ENCODE results near the gene FMNL2.

The FMNL2 gene

DNA sequence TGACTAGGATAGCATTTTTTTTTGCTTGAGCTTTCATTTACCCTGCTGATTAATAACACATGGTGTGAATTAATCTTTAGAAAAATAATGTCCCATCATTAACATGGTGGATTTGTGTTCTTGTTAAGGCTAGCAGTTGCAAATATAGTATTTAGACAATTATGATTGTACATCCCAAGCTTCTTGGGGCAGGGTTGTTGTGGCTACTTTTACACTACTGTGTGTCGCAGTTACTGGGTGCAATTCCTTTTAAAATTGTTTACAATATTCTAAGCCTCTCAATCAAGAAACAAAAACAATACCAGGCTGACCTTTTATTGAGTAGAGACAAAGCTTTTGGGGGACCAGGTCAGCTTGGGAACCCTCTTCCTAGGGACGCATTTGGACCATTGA lies 2.5 kb downstream of the FMNL2 start:
- in situ Hi-C loops (cut with MboI; ENCODE audit: low sequenced_read_pairs) = no loop called here

DNA sequence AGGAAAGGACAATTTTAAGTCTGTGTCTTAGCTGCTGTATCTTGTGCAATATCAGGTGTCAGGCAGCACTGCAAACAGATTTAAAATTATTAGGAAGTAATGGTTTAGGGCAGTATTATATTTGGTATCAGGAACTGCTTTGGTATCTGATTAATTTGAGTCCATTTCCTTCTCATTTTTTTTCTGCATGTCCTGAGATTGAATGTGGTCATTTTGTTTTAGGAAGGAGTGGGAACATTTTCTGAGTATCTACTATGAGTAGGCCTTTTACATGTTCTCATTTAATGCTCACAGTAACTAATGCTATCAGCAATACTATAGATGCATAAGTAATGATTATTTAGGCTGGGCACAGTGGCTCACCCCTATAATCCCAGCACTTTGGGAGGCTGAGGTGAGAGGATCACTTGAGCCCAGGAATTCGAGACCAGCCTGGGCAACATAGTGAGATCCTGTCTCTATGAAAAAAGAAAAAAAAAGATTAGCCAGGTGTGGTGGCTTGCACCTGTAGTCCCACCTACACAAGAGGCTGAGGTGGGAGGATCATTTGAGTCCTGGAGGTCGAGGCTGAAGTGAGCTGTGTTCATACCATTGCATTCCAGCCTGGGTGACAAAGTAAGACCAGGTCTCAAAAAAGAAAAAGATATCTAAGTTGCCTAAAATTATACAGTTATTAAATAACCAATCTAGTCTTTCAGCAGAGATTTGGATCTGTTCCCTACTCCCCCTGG lies 4.7 kb downstream of the FMNL2 start:
- in situ Hi-C loops (cut with MboI; ENCODE audit: low sequenced_read_pairs) = no loop called here

DNA sequence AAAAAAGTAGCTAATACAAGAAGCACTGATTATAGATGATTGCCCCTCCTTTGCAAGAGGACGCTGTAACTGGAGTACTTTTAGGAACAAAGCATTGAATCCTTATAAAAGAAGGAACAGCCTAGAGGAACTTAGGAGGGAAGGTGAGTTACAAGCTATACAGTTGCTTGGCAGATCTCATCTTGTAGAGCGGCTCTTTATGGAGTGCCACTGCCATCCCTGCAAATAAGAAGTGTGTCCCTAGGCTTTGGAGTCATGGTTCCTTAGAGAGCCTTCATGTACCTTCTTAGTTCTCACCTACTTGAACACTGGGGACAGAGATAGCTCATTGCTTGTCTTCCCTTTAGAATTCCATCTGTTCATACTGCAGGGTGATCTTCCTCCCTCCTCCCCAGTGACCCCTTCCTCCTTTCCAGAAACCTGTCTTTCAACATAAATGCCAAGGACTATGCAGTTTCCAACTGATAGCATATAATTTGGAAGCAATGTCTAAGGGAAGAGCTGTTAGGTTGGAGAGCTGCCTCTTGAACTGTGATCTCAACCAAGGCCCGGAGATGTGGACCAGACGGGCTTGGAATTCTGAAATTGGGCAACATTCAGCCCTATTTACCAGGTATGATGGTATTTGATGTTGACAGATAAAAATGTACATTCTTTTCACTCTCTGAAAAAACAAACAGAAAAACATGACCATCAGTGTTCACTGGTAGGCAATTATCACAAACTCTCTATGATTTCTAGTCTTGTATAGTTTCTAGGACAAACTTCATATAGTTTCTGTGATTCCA lies 7.5 kb downstream of the FMNL2 start:
- in situ Hi-C loops (cut with MboI; ENCODE audit: low sequenced_read_pairs) = no loop called here

DNA sequence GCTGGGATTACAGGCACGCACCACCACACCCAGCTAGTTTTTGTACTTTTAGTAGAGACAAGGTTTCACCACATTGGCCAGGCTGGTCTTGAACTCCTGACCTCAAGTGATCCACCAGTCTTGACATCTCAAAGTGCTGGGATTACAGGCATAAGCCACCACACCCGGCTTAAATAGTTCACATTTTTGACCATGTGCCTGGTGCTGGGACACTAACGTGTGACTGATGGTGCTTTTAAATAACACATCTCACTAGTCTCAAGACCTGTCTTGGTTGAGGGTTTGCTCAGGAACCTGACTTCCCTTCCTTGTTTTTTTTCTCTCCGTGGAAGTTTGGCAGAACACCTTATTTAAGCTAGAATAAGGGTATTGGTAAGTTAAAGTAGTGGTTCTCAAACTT lies 8.5 kb downstream of the FMNL2 start:
- in situ Hi-C loops (cut with MboI; ENCODE audit: low sequenced_read_pairs) = no loop called here

DNA sequence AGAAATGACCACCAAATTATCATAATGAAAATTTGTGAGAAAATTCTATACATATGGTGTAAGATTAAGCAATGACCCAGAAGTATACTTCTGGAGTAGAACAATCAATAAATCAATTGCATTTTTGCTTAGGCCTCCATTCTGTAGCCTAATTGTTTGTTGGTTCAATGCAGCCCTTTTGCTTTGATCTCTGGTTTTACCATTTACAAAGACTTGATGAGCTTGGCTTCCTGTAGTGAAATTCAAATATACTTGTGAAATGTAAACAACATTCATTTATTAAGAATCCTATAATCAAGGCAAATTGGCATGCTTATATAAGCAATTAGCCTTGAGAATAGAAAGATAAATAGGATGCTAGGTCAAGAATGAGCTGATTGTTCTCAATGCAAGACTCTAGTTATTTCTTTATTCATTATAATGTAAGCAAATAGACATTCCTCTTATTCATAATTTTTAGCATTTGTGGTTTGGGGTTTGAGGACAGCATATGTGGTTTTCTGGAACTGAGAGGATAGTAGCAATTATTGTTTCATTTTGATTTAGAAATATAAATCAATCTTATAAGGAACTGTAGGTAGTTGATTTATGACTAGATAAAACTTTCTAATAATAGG lies 9.7 kb downstream of the FMNL2 start:
- in situ Hi-C loops (cut with MboI; ENCODE audit: low sequenced_read_pairs) = no loop called here

DNA sequence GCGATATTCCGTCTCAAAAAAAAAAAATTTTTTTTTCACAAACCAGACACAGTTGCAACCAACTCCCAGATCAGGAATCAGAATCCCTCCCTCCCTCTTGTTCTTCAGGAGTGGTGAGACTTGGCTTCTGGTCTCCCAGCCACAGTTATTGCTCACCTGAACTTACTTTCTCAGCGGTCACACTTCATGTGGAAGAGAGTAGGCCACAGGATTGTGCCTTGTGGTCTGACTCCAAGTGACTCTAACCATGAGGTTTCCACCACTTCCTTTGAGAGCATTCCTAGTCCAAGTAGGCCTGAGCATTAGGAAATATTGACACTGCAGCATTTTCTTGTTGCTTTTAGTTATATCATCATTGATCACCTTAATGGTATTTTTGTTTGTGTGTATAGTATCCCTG lies 12.1 kb downstream of the FMNL2 start:
- in situ Hi-C loops (cut with MboI; ENCODE audit: low sequenced_read_pairs) = no loop called here

DNA sequence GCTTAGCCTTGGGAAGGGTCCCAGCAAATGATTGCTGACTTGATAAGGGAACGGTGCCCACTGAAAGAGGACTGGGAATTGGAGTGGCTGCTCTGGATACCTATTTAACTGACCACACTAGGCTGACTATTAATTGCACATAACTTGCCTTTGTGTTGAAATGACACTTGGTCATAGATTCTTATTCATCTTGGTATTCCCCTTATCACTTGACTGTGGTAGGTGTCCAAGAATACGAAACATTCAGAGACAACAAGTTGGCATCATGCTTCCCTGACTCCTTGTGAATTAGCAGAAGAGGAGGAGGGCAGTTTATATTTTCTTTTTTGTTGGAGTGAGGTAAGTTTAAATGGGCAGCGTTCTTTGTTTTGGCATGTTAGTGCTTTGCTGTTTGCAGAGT lies 13.4 kb downstream of the FMNL2 start:
- in situ Hi-C loops (cut with MboI; ENCODE audit: low sequenced_read_pairs) = no loop called here

DNA sequence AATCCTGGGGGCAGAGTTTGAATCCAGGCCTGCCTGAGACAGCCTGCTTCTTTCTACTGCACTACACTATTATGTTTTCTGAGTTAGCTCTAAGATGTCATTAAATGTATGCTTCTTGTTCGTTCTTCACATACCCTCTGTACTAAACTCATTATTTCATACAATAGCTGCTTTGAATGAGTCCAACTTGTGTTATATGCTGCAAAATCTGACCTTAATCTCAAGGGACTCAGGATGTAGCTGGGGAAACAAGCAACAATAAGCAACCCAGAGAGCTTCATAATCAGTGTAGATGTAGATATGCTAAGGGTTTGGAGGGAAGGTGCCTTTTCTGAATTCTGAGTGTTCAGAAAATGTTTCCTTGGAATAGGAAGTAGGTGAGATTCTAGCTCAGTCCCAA lies 14.4 kb downstream of the FMNL2 start:
- in situ Hi-C loops (cut with MboI; ENCODE audit: low sequenced_read_pairs) = no loop called here

DNA sequence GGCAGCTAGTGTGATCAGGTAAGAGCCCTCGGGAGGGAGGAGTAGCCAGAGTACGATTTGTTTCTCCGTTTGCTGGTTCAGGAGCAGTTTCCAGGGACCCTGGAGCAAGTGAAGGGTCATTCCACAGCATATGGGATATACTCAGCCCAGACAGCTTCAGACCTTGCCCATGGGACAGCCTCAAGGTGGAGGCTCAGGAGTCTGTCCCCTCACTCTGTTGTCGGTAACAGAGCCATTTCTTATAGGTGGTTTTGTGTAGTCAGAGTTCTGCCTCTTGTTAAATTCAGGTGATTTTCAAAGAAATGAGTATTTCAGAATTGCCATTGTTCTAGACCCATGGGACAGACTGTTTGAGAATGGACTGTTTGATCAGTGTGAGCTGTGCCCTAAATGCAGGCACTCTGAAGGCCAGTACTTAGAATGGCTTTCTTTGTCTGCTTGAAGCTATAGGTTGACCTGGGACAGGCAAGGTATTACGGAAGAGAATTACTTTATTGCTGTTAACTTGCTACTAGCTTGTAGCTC lies 15.2 kb downstream of the FMNL2 start:
- in situ Hi-C loops (cut with MboI; ENCODE audit: low sequenced_read_pairs) = no loop called here

DNA sequence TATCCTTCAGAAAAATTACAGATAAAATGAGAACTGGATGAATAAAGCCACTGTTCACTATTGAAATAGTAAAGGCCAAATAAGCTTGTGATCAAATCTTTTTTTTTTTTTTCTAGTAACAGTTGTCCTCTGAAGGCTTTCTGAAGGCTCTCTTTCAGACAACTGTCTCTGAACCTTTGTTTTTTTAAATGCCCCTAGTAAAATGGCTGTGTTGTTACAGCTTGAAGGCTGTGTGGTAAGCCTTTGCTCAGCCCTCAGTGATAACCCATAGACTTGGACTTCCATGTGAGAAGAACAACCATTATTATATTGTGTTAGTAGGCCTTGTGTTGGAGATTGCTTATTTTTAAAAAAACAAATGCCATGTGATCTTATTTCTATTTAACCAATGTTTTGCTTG lies 17.6 kb downstream of the FMNL2 start:
- in situ Hi-C loops (cut with MboI; ENCODE audit: low sequenced_read_pairs) = no loop called here

DNA sequence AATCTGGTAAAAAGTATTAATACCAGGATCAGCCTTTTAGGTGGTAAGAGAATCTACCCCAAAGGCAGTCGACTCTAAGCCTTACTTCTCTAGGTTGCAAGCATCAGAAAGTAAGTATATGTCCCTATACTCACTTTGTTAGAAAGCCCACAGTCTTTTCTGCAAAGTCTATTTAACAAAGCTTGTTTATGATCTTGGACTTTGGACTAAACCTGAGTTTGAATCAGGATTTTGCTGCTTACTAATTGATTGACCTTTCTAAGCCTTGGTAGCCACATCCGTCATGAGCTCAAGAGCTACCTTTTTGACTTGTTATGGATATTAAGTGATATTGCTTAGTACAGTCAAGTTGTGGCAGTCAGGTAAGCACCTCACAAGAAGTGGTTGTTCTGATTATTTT lies 18.4 kb downstream of the FMNL2 start:
- in situ Hi-C loops (cut with MboI; ENCODE audit: low sequenced_read_pairs) = no loop called here

DNA sequence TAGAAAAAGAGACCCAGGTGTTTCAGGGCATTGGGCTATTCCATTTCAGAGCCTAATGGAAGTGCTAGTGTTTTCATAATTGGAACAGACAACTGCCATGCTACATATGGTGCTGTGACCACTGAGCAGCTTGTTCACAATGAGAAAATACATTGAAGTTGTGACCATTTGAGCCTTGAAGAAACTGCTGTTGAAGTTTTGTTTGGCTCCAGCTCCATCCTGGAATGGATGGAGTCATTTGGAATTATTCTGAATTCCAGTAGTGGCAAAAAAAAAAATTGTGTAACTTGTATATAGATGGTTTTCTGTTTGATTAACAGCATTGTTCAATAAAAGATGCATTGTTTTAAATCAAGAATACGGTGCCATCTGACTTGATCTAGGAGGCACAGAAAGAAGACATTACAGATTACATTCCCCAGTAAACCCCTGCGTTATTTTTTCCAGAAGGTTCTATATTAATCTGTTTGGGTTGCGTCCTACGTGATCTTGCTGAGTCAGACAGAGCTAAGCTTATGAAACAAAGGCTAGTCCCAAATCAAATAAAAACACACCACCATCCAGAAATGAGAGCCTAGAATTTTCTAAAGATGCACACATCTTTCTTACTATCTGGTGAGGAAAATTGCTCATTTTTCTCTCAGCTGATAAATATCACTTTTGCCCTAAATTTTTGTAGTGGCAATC lies 19.2 kb downstream of the FMNL2 start:
- in situ Hi-C loops (cut with MboI; ENCODE audit: low sequenced_read_pairs) = no loop called here

DNA sequence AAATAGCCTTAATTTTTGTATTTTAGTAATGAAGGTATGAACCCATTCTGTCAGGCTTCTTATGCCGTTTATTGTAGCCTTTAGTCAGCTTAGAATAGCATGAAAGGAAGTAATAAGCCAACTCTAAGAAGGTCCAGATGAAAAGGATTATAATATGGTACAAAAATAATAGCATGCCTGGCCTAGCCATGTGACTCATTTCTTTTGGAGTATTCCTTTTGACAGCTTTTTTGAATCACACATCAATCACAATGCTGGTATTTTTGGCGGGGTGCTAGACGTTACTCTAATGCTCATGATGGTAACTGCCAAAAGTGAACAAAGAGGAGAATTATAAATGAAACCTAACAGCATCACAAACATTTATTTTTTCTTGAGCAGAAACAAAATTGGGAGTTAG lies 19.9 kb downstream of the FMNL2 start:
- in situ Hi-C loops (cut with MboI; ENCODE audit: low sequenced_read_pairs) = no loop called here

DNA sequence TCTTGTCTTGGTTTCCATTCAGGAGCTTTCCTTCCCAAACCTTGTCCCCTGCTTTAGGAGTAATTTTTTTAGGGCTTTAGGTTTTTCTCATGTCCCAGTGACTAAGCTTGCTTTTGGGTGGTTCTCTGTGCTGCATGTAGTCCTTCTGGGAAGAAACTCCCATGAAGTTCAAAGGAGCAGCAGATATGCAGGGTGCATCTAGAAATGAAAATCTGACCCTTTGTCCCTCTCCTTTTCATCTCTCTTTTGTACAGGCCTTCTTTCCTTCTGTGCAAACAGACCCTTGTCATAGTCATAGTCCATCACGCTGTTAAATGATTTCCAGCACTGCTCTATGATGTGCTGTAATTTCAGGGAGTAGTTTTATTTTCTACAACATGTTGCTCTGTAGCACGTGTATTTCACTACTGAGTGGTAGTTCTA lies 20.4 kb downstream of the FMNL2 start:
- in situ Hi-C loops (cut with MboI; ENCODE audit: low sequenced_read_pairs) = no loop called here

DNA sequence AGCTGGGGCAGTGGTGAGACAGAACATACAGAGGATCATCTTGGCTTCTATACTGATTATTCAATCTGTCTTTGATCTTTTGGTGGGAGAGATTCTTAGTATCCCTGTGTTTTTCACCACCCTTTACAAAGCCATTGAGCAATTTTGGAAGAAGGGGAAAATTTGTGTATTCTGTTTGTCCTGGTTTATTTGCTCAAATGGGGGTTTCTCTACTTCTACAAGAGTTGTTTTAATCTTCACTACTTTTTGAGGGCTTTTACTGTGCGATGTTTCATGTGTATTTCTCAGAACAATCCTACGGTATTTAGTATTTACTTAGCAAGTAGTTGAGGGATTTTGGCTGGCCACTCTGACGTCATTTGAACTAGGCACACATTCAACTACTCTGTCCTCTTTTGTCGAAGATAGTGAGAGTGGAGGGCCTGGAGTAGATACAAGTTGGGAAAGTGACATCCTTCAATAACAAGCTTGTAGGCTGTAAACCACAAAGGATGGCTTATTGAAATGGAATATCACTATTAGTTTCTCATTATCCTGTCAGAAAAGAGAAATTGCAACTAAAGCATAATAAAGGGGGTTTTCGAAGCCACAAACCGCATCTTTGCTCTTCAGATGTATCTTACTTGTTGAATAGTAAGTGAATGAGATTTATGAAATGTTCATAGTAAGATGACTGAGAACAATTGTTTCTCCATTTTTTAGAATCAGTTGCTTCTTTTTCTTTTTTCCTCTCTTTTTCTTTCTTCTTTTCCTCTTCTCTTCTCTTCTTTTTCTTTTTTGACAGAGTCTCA lies 24.8 kb downstream of the FMNL2 start:
- in situ Hi-C loops (cut with MboI; ENCODE audit: low sequenced_read_pairs) = no loop called here

DNA sequence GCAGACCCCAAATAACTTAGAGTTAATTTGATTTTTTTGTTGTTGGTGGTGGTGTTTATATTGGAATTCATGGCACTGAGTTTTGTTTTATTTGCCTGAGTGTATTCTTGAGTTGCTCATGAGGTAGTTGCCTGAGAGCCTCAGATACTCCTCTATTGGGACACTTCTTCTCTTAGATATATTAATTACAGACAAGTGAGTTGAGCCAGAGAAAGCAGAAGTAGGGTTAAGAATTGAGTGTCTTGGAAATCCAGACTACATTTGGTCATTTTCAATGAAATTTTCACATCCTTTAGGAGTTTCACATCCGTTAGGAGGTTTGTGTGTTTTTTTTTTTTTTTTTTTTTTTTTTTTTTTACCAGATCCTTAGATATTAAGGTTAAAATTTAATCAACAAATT lies 29.0 kb downstream of the FMNL2 start:
- in situ Hi-C loops (cut with MboI; ENCODE audit: low sequenced_read_pairs) = no loop called here

DNA sequence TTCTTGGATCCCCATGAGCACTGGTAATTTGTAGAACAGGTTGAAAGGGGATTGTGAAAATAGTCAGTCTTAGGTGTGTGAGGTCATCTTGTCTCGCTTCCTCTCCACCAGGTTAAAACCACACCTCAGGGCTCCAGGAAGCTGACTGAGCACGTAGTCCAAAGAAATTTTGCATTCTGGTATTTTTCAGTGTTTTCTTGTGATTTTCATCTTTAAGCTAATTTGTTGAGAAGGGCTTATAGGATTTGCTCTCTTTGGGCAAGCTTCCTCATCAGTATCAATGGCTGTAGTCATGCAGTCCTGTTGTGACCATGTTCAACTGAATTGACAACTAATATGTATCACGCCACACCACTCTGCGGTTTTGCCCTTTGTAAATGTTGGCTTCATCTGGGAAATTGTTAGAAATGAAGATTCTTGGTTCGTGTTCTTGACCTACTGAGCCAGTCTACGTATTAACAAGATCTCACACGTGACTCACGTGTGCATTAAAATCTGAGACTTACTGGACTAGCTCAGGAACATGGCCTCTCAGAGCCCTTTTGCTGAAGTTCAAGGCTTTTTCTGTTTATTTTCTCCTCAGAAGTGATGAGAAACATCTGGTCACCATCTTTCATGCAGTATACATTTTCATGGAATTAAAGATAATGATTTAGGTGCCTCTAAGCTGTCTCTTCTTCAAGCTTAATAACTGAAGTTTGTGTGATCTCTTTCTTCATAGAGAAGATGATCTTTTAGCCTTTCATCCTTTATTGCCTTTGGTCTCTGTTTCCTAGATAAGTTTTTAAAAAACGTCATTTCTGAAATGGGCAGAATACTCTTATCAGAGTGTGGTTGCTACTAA lies 32.8 kb downstream of the FMNL2 start:
- in situ Hi-C loops (cut with MboI; ENCODE audit: low sequenced_read_pairs) = no loop called here

DNA sequence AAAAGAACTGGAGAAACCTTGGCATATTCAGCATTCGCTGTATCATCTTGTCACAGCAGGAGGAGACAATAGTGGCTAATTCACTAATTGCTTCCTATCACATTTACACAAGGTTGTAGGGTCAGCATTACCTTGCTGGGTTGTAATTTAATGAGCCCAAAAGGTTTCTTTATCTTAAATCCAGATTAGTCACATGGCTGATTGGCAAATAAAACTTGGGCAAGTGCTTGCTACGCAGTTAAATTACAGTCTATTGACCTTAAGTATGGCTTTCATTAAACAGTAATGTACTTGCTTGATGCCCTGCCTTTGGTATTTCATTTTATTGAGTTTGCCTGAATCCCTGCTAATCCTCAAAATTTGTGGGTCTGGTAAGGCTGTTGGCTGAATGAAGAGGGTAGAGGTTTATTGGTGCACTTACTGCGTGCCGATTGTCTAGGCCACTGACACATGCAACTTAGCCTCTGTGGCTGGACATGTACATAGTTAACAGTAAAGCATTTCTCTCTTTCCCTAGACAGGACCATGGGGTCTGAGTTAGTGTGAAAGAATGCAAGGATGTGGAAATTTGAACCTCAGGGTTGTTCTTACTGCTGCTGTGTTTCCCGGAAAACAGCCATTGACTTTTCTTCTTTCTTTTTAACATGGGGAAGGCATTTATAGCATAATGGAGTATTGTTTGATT lies 34.3 kb downstream of the FMNL2 start:
- in situ Hi-C loops (cut with MboI; ENCODE audit: low sequenced_read_pairs) = no loop called here

DNA sequence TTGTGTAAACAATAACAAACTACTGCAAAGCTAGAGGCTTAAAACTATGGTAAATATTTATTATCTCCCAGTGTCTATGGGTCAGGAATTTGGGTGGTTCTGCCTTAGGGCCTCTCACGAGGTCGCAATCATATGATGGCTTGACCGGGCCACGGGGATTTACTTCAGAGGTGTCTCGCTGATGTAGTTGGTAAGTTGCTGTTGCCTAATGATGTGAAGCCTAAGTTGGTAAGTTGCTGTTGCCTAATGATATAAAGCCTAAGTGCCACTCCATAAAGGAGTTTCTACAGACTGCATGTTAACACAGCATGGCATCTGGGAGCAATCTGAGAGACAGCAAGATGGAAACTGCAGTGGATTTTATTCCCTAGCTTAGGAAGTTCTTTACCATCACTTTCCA lies 35.8 kb downstream of the FMNL2 start:
- in situ Hi-C loops (cut with MboI; ENCODE audit: low sequenced_read_pairs) = no loop called here

All from HL-60/S4 (cell line).